Gastroesophageal sphincter (tissue), 3 donors: ENCODE measurements around the gene CRYBG3.

ENCODE experiments used
- EP300 ChIP-seq: sonication (generic); formaldehyde crosslinking; IDR thresholded peaks from one replicate; pipeline ENCODE4 v1.6.1; 2017; ENCODE audit warnings: antibody characterized with exemption, mild to moderate bottlenecking
- POLR2A ChIP-seq, 2 donors: fragments of 450-650 bp; IDR thresholded peaks; one replicate each; pipeline ENCODE4 v1.6.1; 2017; ENCODE audit warnings: antibody characterized with exemption in 2 of 2, mild to moderate bottlenecking in 2 of 2, moderate library complexity in 1 of 2
- POLR2AphosphoS5 ChIP-seq: sonication (generic); formaldehyde crosslinking; IDR thresholded peaks from one replicate; pipeline ENCODE4 v1.6.1; 2017; ENCODE audit warnings: antibody characterized with exemption
- TF ChIP-seq, protein P1 (sequence below), 4 experiments: fragments of 200-600 bp in 2 of 4; fragments of 450-650 bp in 2 of 4; sonication (generic) in 1 of 4; IDR thresholded peaks; one replicate each; pipeline ENCODE4 v1.5.1; 2017 to 2019; ENCODE audit warnings: antibody characterized with exemption in 4 of 4, mild to moderate bottlenecking in 2 of 4, moderate library complexity in 2 of 4

DNA sequence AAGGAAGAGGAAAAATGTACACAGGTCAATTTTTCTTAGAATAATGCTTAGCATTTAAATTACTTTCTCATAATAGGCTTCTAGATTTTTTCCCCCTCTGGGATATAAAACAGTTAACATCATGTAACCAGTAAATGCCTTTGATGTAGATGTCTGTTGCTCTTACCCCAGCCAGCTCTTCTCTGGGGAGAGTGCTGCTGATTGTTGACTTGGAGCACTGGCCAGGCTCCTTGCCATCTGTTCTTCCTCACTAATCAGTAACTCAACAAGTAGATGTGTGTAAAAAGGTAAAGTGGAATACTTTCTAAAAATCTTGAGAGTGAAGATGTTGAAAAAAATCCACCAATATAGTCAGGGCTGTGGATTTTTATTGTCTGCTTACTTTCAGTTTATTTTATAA is 108.2 kb downstream of the CRYBG3 start:
- TF ChIP-seq EP300 (no peak), POLR2A (IDR thresholded peaks at IDR 0.05) (no peak), POLR2AphosphoS5 (no peak)
- TF ChIP-seq, protein P1, sequence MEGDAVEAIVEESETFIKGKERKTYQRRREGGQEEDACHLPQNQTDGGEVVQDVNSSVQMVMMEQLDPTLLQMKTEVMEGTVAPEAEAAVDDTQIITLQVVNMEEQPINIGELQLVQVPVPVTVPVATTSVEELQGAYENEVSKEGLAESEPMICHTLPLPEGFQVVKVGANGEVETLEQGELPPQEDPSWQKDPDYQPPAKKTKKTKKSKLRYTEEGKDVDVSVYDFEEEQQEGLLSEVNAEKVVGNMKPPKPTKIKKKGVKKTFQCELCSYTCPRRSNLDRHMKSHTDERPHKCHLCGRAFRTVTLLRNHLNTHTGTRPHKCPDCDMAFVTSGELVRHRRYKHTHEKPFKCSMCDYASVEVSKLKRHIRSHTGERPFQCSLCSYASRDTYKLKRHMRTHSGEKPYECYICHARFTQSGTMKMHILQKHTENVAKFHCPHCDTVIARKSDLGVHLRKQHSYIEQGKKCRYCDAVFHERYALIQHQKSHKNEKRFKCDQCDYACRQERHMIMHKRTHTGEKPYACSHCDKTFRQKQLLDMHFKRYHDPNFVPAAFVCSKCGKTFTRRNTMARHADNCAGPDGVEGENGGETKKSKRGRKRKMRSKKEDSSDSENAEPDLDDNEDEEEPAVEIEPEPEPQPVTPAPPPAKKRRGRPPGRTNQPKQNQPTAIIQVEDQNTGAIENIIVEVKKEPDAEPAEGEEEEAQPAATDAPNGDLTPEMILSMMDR (IDR thresholded peaks at IDR 0.05), result no peak
